GM19455 (cell line): ENCODE results near the gene TFAP2E.

Experiments
- ATAC-seq: cut with Tn5 transposase; IDR thresholded peaks from one replicate; pipeline ENCODE4 v1.9.1; 2021; ENCODE audit not compliant: unreplicated experiment

Gene TFAP2E

DNA sequence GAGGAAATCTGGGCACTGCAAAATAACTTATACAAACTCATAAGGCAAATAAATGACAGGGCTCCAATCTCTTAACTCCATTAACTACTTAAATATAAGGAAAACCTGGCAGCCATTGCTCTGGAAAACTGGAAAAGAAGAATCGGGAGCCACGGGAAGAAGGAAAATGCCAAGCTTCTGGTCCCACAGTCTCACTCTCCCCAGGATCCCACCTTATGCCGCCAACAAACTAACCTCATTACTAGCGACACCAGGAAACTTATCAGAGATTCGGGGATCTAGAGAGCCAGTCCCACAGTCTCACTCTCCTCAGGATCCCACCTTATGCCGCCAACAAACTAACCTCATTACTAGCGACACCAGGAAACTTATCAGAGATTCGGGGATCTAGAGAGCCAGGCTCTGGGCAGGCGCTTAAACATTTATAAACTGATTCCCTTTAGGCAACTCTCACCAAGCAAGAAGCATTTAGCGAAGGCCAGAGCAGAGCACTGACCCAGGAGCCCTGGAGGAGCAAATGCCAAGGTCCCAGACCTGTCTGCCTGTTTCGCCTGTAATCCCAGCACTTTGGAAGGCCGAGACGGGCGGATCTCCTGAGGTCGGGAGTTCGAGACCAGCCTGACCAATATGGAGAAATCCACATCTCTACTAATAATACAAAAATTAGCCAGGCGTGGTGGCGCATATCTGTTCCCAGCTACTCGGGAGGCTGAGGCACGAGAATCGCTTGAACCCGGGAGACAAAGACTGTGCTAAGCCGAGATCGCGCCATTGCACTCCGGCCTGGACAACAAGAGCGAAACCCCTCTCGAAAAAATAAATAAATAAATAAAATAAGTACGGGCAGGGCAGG is 67.5 kb downstream of the TFAP2E start:
- ATAC-seq: no peak

DNA sequence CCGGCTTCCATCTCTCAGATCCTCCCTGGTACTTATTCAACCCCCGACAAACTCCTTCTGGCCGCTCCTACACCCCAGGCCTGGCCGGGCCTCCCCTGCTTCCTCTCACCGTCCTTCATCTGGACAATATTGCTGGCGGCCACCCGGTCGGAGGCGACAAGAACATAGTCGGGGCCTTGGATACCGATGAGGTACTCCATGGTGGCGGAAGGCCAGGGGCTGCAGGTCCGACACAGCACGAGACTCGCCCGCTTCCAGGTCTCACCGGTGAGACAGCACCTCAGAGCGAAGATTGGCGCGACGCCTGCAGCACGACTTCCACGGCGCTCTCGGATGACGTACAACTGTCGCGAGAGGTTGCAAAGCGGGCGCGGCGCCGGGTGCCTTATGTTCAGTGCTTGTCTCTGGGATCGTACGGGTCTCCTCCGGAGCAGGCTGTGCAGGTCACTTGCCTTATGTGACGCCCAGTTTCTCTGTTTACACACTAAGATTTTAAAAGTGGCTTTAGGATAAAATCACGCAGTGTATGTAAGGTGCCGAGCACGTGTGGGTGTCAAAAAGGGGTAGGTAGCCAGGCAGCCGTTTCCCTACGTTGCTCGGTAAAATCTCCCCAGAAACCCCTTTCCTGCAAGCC is 68.2 kb downstream of the TFAP2E start, which contains the start of gene PSMB2:
PSMB2 (minus strand) TSS at position 294 of the 634 bp plus-strand sequence; CDS start at position 200, 94 bp downstream.
- ATAC-seq: peak; percentile 81

DNA sequence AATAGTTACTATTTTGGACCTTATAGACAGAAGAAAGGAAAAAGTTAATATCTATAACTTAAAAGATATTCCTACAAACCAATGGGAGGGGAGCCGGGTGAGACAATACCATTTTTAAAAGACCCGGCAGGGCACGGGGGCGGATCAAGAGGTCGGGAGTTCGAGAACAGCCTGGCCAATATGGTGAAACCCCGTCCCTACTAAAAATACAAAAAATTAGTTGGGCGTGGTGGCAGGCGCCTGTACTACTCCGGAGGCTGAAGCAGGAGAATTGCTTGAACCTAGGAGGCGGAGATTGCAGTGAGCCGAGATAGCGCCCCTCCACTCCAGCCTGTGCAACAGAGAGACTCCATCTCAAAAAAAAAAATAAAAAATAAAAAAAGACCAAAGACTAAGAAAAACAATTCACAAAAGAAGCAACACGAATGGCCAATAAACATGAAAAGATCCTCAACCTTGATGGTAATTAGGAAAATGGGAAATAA is 69.4 kb downstream of the TFAP2E start:
- no peak for ATAC-seq

DNA sequence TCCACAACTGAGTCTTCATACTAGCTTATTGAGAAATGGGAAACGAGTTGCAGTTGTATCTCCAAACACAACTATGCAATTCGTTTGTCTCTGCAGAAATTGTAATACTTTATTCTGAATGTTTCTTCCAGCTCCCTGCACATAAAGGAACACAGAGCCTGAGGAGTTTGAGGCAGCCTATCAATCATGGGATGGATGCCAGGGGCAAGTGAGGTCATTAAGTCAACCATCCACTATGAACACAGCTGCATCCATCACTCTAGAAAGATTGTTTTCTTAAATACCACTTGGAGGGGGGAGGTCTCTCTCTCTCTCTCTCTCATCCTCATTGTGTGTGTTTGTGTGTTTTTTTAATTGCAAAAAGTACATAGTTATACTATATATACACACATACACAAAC is 71.1 kb downstream of the TFAP2E start:
- no peak for ATAC-seq
